Measurements from ENCODE around the gene USP13.
"Not testable (repeated sequence)": the region's sequence is repeated elsewhere in the genome, so short reads cannot be mapped to it uniquely, and the experiment has no call there.

USP13 gene

GRCh38 chr3:179739816-179740594 is 87.2 kb downstream of the USP13 start:
- DNase-seq, result no peak

GRCh38 chr3:179743913-179744312 is 91.1 kb downstream of the USP13 start:
- DNase-seq, result no peak

GRCh38 chr3:179744667-179745066 is 91.8 kb downstream of the USP13 start:
- DNase-seq, result no peak

GRCh38 chr3:179745079-179745478 is 92.2 kb downstream of the USP13 start:
- DNase-seq, result no peak

- no peak for DNase-seq
Observed at GRCh38 chr3:179745716-179746115, 92.9 kb downstream of the USP13 start.

- peak; percentile 32 for DNase-seq
Observed at GRCh38 chr3:179750720-179751328, 98.0 kb downstream of the USP13 start.

- no peak for DNase-seq
Observed at GRCh38 chr3:179760944-179761343, 108.1 kb downstream of the USP13 start.

- no peak for DNase-seq
Observed at GRCh38 chr3:179765396-179765795, 112.6 kb downstream of the USP13 start.

GRCh38 chr3:179766416-179767133 is 113.7 kb downstream of the USP13 start:
- no peak for DNase-seq

- no peak for DNase-seq
Observed at GRCh38 chr3:179768080-179768479, 115.2 kb downstream of the USP13 start.

GRCh38 chr3:179769411-179770247 is 116.8 kb downstream of the USP13 start:
- DNase-seq, result no peak

- DNase-seq, result no peak
Observed at GRCh38 chr3:179771797-179772196, 119.0 kb downstream of the USP13 start.

GRCh38 chr3:179772297-179772696 is 119.5 kb downstream of the USP13 start:
- no peak for DNase-seq

- DNase-seq, result no peak
Observed at GRCh38 chr3:179775416-179776122, 122.7 kb downstream of the USP13 start.

- not testable (repeated sequence) for DNase-seq
Observed at GRCh38 chr3:179782841-179783240, 130.0 kb downstream of the USP13 start.

- DNase-seq, result no peak
Observed at GRCh38 chr3:179788996-179789395, 136.2 kb downstream of the USP13 start.

GRCh38 chr3:179791793-179792192 is 139.0 kb downstream of the USP13 start:
- no peak for DNase-seq

GRCh38 chr3:179794355-179794754 is 141.5 kb downstream of the USP13 start:
- no peak for DNase-seq

- DNase-seq, result no peak
Observed at GRCh38 chr3:179796421-179796820, 143.6 kb downstream of the USP13 start.

GRCh38 chr3:179797192-179797591 is 144.4 kb downstream of the USP13 start:
- no peak for DNase-seq

- no peak for DNase-seq
Observed at GRCh38 chr3:179801263-179801662, 148.4 kb downstream of the USP13 start.

- DNase-seq, result no peak
Observed at GRCh38 chr3:179801856-179802255, 149.0 kb downstream of the USP13 start.

All from activated CD4-positive, alpha-beta T cell treated with anti-CD3 and anti-CD28 coated beads, Interleukin-2, Interleukin-6, amounts not matched to agents 100 ng/mL and 50 ng/mL, durations not matched to agents 16 hours and 8 hours (primary cell).